G401.6 (cell line): Measurements from ENCODE around the gene USP10.
A peak's percentile ranks its signal among the peaks of the same experiment; 100 is the strongest.

Experiments used
- FAIRE-seq: peaks from 2 replicates; lab custom pipeline; 2012; peaks lifted over from hg19 to GRCh38; lab: Jason Lieb, UNC

The USP10 gene, protein sequence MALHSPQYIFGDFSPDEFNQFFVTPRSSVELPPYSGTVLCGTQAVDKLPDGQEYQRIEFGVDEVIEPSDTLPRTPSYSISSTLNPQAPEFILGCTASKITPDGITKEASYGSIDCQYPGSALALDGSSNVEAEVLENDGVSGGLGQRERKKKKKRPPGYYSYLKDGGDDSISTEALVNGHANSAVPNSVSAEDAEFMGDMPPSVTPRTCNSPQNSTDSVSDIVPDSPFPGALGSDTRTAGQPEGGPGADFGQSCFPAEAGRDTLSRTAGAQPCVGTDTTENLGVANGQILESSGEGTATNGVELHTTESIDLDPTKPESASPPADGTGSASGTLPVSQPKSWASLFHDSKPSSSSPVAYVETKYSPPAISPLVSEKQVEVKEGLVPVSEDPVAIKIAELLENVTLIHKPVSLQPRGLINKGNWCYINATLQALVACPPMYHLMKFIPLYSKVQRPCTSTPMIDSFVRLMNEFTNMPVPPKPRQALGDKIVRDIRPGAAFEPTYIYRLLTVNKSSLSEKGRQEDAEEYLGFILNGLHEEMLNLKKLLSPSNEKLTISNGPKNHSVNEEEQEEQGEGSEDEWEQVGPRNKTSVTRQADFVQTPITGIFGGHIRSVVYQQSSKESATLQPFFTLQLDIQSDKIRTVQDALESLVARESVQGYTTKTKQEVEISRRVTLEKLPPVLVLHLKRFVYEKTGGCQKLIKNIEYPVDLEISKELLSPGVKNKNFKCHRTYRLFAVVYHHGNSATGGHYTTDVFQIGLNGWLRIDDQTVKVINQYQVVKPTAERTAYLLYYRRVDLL

DNA sequence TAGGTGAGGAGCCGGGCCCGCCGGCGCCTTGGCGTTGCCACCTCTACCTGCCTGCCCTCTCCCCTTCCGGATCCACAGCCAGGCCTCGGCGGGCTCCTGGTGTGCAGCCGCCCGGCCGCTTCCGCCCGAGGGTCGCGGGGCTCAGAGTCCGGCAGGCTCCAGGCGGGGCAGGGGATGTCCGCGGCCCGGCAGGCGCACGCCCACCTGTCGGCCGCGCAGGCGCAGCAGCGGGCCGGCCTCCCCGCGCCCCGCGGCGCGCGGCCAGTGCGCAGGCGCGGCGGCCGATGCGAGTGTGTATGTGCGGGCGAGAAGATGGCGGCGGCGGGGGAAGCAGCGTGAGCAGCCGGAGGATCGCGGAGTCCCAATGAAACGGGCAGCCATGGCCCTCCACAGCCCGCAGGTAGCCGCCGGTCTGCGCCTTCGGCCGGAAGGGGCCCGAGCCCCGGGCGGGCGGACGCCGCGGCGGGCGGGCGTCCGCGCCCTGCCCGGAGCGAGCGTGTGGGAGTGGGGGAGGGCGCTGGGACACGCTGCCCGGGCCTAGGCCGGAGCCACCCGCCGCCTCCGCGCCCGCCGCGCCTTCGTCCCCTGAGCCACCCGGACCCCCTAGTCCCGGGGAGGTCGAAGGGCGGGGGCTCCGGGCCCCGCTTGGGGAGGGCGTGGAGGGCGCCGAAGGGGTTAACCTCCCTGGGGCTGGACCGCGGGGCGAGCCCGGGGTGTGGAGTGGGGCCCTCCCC is at the start of gene USP10:
TSS of gene USP10 (plus strand) at position 289 of the 734 bp plus-strand sequence. CDS start at position 380, 91 bp downstream.
- FAIRE-seq, result no peak

DNA sequence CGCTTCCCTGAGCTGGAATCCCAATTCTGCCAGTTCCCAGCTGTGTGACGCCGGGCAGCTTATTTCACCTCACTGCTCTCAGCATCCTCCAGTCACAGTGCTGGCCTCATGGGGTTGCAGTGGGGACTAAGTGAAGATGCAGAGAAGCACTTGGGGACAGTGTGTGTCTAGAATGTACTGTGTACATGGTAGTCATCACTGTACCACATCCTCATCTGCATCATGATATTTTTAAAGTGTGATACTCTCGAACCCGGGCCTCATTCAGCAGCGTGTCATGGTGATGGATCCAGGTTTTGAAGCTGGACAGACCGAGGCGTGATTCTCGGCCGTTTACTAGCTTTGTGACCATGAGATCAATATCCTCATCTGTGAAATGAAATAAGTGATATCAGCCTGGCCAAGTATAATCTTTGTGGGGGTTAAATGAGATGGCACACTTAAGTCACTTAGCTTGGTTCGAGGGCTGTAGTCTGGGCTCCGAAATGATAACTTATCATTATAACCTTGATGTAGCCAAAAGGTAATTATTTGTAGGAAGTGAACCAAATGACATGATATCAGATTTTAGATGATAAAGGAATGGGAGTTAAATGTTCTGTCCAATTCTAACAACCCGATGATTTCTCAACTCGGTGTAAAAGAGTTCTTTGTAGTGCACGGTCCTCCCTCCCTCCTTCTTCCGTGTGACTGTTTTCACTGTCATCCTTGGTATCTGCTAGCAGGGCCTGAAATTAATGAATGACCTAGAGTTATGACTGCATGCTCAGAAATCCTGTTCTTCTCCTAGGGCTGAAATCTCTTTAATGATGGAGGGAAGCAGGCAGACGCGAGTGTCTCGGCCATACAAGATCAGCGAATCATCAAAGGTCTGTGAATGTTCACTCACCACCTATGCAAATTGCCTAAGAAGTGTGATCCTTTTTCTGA is 49.5 kb upstream of the USP10 start:
- FAIRE-seq, result no peak

DNA sequence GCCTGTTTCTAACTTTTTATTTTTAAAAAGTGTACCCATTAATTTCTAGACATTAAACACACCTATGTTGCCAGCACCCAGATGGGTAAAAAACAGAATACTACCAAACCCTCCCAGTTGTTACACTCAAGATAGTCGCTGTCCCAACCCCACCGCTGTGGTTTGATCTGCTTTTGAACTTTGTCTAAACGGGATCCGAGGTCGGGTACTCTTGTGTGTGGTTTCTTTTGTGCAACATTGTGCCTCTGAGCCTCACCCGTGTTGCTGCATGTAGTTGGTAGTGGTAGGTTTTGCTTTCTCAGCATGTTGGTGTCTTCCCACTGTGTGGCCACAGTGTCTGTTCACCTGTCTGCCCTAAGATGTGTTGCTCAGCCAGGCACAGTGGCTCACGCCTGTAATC is 47.2 kb upstream of the USP10 start:
- no peak for FAIRE-seq

DNA sequence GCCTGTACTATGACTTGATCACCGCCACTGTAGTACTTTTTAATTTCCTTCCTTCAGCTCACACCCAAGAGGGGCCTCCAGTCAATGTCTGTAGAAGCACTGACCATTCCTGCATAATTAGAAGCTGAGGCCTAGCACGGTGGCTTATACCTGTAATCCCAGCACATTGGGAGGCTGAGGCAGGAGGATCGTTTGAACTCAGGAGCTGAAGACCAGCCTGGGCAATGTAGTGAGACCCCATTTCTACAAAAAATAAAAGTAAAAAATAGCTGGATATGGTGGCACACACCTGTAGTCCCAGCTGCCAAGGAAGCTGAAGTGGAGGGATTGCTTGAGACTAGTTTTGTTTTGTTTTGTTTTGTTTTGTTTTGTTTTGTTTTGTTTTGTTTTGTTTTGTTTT is 45.6 kb upstream of the USP10 start:
- no peak for FAIRE-seq

DNA sequence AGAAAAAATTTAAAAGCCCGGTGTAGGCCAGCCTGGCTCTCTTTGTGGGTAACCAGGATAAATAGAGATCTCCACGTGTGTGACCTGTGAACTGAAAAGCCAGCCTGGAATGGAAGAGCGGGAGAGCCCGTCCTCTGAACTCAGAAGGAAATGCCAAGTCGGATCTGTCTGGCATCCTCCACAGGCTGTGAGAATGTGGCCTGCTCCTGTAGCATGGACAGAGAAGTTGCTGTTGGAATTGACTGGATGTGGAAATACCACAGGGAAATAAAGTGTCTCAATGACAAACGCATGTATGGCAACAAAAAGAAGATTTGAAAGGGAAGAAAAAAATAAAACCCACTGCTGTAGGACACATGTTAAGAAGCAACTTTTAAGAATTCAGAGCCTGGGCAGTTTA is 44.8 kb upstream of the USP10 start:
- no peak for FAIRE-seq

DNA sequence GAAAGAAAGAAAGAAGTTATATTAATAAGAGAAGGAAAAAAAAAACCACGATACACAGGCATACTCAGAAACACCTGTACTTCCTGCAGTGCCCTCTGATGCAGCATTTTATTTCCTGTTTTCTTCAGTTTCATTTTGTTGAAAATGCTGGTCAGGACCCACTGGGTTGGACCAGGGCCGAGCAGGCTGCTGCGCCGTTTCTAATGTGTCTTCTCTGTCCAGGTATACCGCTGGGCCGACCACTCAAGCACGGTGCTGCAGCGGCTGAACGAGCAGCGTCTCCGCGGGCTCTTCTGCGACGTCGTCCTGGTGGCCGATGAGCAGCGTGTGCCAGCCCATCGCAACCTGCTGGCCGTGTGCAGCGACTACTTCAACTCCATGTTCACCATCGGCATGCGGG is 43.2 kb upstream of the USP10 start:
- no peak for FAIRE-seq

DNA sequence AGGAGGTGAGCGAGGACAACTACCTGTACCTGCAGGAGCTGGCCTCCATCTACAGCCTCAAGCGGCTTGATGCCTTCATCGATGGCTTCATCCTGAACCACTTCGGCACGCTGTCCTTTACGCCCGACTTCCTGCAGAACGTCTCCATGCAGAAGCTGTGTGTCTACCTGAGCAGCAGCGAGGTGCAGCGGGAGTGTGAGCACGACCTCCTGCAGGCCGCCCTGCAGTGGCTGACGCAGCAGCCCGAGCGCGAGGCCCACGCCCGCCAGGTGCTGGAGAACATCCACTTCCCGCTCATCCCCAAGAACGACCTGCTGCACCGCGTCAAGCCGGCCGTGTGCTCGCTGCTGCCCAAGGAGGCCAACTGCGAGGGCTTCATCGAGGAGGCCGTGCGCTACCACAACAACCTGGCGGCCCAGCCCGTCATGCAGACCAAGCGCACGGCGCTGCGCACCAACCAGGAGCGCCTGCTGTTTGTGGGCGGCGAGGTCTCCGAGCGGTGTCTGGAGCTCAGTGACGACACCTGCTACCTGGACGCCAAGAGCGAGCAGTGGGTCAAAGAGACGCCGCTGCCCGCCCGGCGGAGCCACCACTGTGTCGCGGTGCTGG is 42.5 kb upstream of the USP10 start:
- FAIRE-seq, result no peak

DNA sequence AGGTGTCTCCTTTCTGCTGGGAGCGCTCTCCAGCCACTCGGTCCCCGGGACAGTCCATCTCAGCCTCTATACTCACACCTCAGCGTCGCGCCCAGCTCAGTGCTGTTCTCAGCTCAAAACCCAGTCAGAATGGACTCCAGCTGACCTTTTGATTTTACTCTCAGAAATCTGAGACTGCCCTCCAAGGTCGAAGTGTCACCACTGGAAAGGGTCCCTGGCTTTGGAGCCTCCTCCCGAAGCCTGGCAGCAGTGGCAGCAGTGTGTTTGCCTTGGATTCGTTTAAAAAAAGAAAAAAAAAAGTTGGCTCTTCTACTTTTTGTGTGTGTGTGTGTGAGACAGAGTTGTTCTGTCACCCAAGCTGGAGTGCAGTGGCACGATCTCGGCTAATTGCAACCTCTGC is 41.1 kb upstream of the USP10 start:
- no peak for FAIRE-seq

DNA sequence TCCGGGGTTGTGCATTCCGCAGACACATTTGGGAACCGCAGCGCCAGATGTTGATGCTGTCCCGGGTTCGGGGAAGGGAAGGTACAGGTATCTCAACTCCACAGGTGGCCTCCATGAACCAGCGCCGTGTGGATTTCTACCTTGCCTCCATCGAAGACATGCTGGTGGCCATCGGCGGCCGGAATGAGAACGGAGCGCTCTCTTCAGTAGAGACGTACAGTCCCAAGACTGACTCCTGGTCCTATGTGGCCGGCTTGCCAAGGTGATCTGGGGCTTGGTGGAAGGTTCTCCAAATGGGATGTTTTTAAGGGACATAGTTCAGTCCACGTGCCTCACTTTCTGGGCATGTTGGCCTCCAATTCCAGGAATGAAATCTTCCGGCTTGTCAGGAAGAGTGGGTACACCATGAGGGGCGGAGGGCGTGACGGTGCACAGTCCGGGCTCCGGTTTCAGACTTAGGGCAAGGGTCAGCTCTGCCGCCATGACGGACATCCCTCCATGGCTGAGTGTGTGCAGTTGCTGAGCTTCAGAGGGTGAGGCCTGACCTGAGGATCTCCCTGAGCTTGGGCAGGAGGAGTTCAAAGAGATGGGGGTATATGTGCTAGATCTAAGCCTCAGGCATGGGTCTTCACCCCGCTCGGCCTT is 40.0 kb upstream of the USP10 start:
- FAIRE-seq, result no peak

DNA sequence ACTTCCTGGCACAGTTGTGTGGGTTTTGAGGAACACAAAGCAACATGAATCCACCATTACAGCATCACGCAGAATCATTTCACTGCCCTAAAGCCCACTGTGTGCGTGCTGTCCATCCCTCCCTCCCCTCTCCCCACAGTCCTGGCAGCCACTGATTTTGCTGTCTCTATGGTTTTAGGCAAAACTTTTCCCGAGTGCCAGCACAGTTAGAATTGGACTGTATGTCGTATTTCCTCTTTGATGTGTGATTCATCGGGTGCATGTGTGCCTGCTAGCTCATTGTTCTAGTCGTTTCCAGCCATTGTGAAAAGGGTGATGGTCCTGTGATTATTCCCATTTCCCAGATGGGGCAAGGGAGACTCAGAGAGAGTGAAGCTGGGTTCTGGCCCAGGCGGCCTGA is 38.8 kb upstream of the USP10 start:
- FAIRE-seq, result no peak

DNA sequence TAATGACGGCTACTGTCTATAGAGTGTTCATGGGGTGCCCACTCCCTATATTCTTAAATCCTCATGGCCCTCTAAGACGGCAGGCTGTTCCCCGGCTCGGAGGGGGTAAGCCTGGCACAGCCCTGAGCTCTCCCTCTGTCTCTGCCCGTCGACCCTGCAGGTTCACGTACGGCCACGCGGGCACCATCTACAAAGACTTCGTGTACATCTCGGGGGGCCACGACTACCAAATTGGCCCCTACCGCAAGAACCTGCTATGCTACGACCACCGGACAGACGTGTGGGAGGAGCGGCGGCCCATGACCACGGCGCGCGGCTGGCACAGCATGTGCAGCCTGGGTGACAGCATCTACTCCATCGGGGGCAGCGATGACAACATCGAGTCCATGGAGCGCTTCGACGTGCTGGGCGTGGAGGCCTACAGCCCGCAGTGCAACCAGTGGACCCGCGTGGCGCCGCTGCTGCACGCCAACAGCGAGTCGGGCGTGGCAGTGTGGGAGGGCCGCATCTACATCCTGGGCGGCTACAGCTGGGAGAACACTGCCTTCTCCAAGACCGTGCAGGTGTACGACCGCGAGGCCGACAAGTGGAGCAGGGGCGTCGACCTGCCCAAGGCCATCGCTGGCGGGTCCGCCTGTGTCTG is 38.3 kb upstream of the USP10 start:
- no peak for FAIRE-seq

DNA sequence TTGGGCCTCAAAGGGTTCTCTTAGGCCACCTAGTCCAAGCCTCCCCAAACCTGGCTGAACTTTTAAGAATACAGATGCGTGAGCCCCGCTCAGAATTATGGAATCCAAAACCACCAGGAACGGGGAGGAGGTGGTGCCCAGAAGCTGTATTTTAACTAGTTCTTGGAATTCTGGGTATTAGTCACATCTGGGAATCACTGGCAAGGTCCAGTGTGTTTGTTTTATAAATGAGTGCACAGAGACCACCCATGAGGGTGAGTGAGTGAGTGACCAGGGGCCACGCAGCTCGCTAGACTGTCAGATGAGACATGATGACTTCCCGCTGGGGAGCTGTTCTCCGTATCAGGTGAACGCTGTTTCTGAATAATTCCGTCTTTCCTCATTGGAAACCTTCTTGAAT is 37.3 kb upstream of the USP10 start:
- FAIRE-seq, result no peak

DNA sequence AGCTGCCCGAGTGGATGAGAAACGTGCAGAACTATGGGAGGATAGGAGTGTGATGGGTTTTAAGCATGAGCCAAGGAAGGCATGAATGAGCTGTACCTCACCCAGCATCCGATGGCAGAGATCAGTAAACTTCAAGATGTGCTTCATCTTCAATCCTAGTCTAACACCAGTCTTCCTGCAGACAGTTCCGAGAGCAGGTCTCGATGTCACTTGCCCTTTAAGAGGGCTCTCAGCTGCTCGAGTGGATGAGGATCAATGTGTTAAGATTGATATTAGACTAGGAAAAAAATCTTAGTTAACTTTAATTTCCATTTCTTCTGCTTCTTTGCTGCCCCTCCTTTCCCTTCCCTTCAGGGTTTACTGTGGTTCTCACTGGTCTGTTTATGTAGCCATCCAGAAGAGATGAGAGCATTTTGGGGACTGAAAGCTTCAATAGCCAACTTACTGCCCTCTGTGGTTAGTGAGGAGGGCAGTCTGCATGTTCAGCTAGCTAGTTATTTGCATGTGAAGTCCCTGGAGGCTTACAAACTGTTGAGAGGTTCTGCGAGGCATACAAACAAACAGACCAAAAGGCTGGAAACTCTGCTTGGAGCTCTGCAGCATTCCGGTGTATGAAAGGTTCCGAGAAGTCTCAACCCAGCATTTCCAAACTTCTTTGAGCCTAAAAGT is 36.2 kb upstream of the USP10 start:
- no peak for FAIRE-seq

DNA sequence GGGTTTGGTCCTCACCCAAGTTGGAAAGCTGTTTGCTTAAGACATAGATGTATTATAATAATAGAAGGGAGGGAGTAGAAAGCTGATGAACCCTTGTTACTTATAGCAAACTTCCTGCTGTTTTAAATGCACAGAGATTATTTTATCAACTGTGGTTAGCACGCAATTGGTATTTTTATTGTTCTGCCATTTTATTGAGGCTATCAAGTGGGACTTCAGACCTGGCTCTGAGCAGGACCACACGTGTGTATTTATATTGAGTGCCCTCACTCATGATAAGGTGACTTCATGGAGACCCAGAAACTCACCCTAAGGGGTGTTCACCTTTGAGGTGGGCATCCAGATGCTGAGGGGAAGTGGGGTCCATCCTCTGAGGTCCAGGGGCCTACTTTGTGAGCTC is 34.4 kb upstream of the USP10 start:
- FAIRE-seq, result no peak

DNA sequence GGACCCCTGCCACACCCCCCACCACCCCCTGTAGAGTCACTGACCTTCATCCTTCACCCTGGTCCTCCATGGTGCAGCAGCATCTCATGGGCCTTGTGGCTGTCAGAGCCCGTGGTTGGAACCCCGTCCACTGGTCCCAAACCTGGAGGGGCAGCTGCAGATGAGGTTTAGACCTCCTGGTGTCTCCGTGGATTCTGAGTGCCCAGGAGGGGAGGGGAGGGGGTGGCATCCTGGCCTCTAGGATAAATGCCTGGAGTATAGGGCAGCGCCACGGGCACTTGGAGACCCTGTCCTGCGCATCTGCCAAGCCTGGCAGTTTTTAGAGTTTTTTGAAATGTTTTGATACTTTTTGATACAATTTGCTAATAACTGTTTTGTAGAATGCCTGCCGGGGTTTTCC is 34.0 kb upstream of the USP10 start:
- FAIRE-seq, result no peak

DNA sequence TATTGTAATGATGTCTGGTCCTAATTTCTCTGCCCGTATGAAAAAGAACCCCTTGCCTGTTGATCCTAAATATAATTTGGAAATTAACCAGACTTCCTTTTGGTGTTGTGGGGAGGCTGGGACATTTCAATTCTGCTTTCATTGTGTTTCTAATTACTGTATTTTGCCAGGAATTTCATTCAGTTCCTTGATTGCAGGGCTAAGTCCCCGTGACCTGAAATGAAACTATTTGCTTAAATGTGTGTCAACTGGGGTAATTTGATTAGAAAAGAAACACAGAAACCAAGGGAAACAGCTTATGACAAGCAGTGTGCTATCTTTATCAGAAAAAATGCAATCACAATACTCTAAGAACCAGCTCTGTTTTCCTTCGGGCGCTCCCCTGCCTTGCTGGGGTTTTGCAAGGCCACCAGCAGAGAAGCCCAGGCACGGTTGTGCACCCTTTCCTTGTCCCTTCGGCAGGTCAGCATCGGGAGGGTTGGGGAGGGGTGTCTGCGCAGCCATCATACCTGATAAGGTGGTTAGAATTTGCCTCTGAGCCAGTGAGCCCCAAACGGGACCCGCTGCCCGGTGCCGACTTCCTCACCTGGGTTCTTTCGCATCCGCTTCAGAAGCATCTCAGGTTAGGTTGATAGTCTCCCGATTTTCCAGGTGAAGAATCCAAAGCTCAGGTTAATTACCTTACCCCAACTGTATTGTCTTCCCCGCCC is 32.0 kb upstream of the USP10 start:
- FAIRE-seq, result no peak

DNA sequence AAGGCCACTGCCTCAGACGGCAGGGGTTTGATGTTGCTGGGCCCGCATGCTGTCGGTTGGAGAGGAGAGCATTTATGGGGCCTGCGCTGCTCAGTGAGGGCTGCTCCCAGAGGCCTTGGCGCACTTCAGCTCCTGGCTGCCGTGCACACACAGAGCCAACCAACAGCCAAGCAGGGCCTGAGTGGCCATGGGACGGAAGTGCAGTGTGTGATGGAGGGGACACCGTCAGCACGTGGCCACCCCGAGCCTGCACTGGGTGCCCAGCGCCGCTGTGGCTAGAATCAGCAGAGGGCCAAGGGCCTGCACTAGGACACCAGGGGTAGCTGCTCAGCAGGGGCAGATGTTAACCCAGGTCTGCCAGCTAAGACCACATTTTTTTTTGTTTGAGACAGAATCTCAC is 29.7 kb upstream of the USP10 start:
- FAIRE-seq, result no peak

DNA sequence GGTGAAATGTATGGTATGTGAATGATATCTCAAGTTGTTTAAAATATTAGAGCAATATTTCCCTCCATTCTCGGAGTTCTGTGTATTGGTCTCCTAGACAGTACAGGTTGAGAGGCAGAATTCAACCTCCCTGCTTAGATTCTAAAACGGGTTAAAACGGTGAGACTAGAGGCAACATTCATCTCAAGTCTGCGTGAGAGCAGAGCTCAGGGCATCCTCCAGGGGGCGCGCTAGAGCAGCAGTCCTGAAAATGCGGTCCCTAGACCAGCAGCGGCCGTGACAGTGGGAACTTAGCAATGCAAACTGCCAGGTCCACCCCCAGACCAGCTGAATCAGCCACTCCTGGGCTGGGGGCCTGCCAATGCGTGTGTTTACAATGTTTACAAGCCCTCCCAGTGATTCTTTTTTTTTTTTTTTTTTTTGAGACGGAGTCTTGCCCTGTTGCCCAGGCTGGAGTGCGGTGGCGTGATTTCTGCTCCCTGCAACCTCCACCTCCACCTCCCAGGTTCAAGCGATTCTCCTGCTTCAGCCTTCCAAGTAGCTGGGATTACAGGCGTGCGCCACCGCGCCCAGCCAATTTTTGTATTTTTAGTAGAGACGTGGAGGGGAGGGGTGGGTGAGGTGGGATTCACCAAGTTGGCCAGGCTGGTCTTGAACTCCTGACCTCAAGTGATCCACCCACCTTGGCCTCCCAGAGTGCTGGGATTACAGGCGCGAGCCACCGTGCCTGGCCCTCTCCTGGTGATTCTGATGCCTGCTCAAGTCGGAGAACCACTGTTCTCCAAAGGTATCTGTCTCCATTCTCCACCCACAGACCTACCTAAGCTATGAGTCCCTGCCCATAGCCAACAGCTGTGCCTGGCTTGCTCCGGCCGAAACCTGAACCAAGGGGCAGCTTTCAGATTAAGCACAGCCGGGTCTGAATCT is 27.3 kb upstream of the USP10 start:
- FAIRE-seq, result peak; percentile 28
